Immature natural killer cell (primary cell): Measurements from ENCODE around the gene TGFA. TPM values are rescaled to one million over a fixed set of nuclear protein-coding genes. Genes with fewer than 3 reads are reported as not detected.

ENCODE experiments used
- DNase-seq, 3 donors: peaks; one replicate each; pipeline ENCODE4 v3.0.0; 2022; ENCODE audit warnings: mixed read lengths in 1 of 3
- H3K27ac Mint-ChIP-seq, 6 donors: one replicate each; pipeline ENCODE4 v1.8.0; 2020; ENCODE audit warnings: mixed read lengths in 6 of 6, mild to moderate bottlenecking in 5 of 6, inconsistent platforms in 4 of 6, moderate library complexity in 3 of 6
- H3K27me3 Mint-ChIP-seq, 3 donors: one replicate each; pipeline ENCODE4 v1.8.0; 2020 to 2021; ENCODE audit warnings: low read depth in 3 of 3, mild to moderate bottlenecking in 3 of 3, mixed read lengths in 3 of 3, moderate library complexity in 3 of 3, inconsistent platforms in 1 of 3
- H3K36me3 Mint-ChIP-seq, 3 donors: one replicate each; pipeline ENCODE4 v1.8.0; 2020; ENCODE audit warnings: mixed read lengths in 3 of 3, inconsistent platforms in 2 of 3, mild to moderate bottlenecking in 2 of 3
- H3K4me1 Mint-ChIP-seq, 2 donors: one replicate each; pipeline ENCODE4 v1.8.0; 2020; ENCODE audit warnings: inconsistent platforms in 2 of 2, mild to moderate bottlenecking in 2 of 2, mixed read lengths in 2 of 2, moderate library complexity in 1 of 2
- H3K4me3 Mint-ChIP-seq, 5 donors: one replicate each; pipeline ENCODE4 v1.8.0; 2020; ENCODE audit warnings: mild to moderate bottlenecking in 5 of 5, mixed read lengths in 5 of 5, inconsistent platforms in 3 of 5, moderate library complexity in 3 of 5
- H3K9me3 Mint-ChIP-seq, 6 donors: one replicate each; pipeline ENCODE4 v1.8.0; 2020; ENCODE audit warnings: mild to moderate bottlenecking in 6 of 6, mixed read lengths in 6 of 6, inconsistent platforms in 4 of 6, moderate library complexity in 3 of 6
- polyA plus RNA-seq, 3 donors: library from polyadenylated mRNA; unstranded; fragments of 300-500 nt; fragmentation: Illumina TruSeq; gene quantifications; one replicate each; pipeline ENCODE4 v1.2.3, GENCODE V29; 2021

The TGFA gene
- polyA plus RNA-seq, 3 donors from 2014 or later = 2.1 to 5.5 (median 2.6) TPM

DNA sequence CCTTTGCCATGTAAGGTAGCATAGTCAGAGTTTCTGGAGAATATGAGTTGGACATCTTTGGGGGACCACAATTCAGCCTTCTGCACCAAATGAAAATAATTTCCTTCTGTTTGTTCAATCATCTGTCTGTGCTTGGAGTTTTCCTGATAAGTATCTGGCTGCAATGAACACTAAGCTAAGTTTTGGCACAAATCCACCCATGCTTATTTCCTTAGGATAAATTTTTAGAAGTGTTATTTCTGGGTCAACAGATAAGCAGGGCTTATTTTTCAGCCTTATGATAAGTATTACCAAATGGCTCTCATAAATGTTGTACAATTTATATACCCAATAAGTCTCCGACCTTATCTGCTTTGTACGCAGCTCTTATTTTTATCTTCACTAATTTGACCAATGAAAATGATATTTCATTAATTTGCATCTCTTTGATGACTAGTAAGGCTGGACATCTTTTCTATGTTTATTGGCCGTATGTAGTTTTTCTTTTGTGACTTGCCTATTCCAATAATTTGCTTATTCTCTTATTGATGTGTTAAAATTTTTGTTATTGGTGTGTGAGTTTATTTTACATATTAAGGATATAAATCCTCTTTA, 59.2 kb downstream of the TGFA start:
- H3K27me3 Mint-ChIP-seq = peaks cover 0 to 3% (median 2%) of the 10 kb centered on the region in 3 donors
- H3K9me3 Mint-ChIP-seq = no peaks in the 10 kb centered on the region
- no peak for DNase-seq
- no peak overlapping the region for H3K27ac Mint-ChIP-seq
- peaks cover 0 to 9% (median 4%) of the 10 kb centered on the region in 3 donors for H3K36me3 Mint-ChIP-seq
- H3K4me3 Mint-ChIP-seq = no peak overlapping the region
- H3K4me1 Mint-ChIP-seq = peaks cover 7% of the 10 kb centered on the region in 2 donors

- Mint-ChIP-seq H3K36me3 (peaks cover 0 to 4% (median 0%) of the 10 kb centered on the region in 3 donors), H3K9me3 (no peaks in the 10 kb centered on the region), H3K4me1 (no peaks in the 10 kb centered on the region), H3K4me3 (no peak overlapping the region), H3K27me3 (peaks cover 3 to 4% (median 3%) of the 10 kb centered on the region in 3 donors), H3K27ac (no peak overlapping the region)
- DNase-seq = no peak
These were observed 63.2 kb downstream of the TGFA start for GRCh38 chr2:70490381-70490780.

GRCh38 chr2:70489165-70489564, 64.5 kb downstream of the TGFA start:
- no peak overlapping the region for H3K4me3 Mint-ChIP-seq
- DNase-seq = no peak
- no peaks in the 10 kb centered on the region for H3K9me3 Mint-ChIP-seq
- no peaks in the 10 kb centered on the region for H3K4me1 Mint-ChIP-seq
- peaks cover 2 to 5% (median 3%) of the 10 kb centered on the region in 3 donors for H3K27me3 Mint-ChIP-seq
- H3K27ac Mint-ChIP-seq = no peak overlapping the region
- peaks cover 0 to 4% (median 0%) of the 10 kb centered on the region in 3 donors for H3K36me3 Mint-ChIP-seq

- Mint-ChIP-seq H3K27me3 (peaks cover 2 to 5% (median 2%) of the 10 kb centered on the region in 3 donors), H3K36me3 (peaks cover 0 to 8% (median 0%) of the 10 kb centered on the region in 3 donors), H3K27ac (no peak overlapping the region), H3K4me1 (no peaks in the 10 kb centered on the region), H3K9me3 (no peaks in the 10 kb centered on the region), H3K4me3 (no peak overlapping the region)
- no peak for DNase-seq
These were observed 69.5 kb downstream of the TGFA start for GRCh38 chr2:70484086-70484485.

GRCh38 chr2:70482401-70482800, 71.2 kb downstream of the TGFA start:
- H3K4me3 Mint-ChIP-seq = no peak overlapping the region
- no peak for DNase-seq
- peaks cover 2 to 5% (median 2%) of the 10 kb centered on the region in 3 donors for H3K27me3 Mint-ChIP-seq
- no peaks in the 10 kb centered on the region for H3K9me3 Mint-ChIP-seq
- H3K27ac Mint-ChIP-seq = no peak overlapping the region
- peaks cover 0 to 8% (median 0%) of the 10 kb centered on the region in 3 donors for H3K36me3 Mint-ChIP-seq
- peaks cover 0 to 3% of the 10 kb centered on the region in 2 donors for H3K4me1 Mint-ChIP-seq

- H3K27me3 Mint-ChIP-seq = peaks cover 0 to 3% (median 2%) of the 10 kb centered on the region in 3 donors
- H3K36me3 Mint-ChIP-seq = peaks cover 0 to 8% (median 0%) of the 10 kb centered on the region in 3 donors
- no peak overlapping the region for H3K4me3 Mint-ChIP-seq
- no peak for DNase-seq
- no peaks in the 10 kb centered on the region for H3K9me3 Mint-ChIP-seq
- H3K4me1 Mint-ChIP-seq = peaks cover 17 to 22% of the 10 kb centered on the region in 2 donors
- H3K27ac Mint-ChIP-seq = peak overlapping the region in 1 of 6 donors; percentile 3
These were observed 73.2 kb downstream of the TGFA start for GRCh38 chr2:70480468-70480867.

- H3K36me3 Mint-ChIP-seq = peaks cover 0 to 8% (median 0%) of the 10 kb centered on the region in 3 donors
- peaks cover 0 to 3% (median 2%) of the 10 kb centered on the region in 3 donors for H3K27me3 Mint-ChIP-seq
- no peaks in the 10 kb centered on the region for H3K9me3 Mint-ChIP-seq
- no peak overlapping the region for H3K4me3 Mint-ChIP-seq
- no peak overlapping the region for H3K27ac Mint-ChIP-seq
- peaks cover 24 to 29% of the 10 kb centered on the region in 2 donors for H3K4me1 Mint-ChIP-seq
- no peak for DNase-seq
These were observed 73.8 kb downstream of the TGFA start for GRCh38 chr2:70479816-70480215.

GRCh38 chr2:70477441-70477844, 76.2 kb downstream of the TGFA start:
- Mint-ChIP-seq H3K36me3 (peaks cover 0 to 8% (median 0%) of the 10 kb centered on the region in 3 donors), H3K27ac (no peak overlapping the region), H3K9me3 (no peaks in the 10 kb centered on the region), H3K4me1 (peaks cover 47 to 52% of the 10 kb centered on the region in 2 donors), H3K27me3 (peaks cover 0 to 5% (median 0%) of the 10 kb centered on the region in 3 donors), H3K4me3 (no peak overlapping the region)
- DNase-seq = no peak

GRCh38 chr2:70475266-70475665, 78.4 kb downstream of the TGFA start:
- Mint-ChIP-seq H3K4me1 (peaks cover 69 to 74% of the 10 kb centered on the region in 2 donors), H3K9me3 (no peaks in the 10 kb centered on the region), H3K4me3 (peak overlapping the region; percentile 58 to 84 (median 71)), H3K27ac (peak overlapping the region; percentile 56 to 92 (median 85)), H3K36me3 (no peaks in the 10 kb centered on the region), H3K27me3 (peaks cover 0 to 4% (median 3%) of the 10 kb centered on the region in 3 donors)
- DNase-seq = peak; percentile 34 to 43 (median 36)

GRCh38 chr2:70474256-70474848, 79.3 kb downstream of the TGFA start:
- DNase-seq = no peak
- H3K27ac Mint-ChIP-seq = peak overlapping the region in 3 of 6 donors; percentile 6 to 79 (median 74)
- peaks cover 0 to 4% (median 3%) of the 10 kb centered on the region in 3 donors for H3K27me3 Mint-ChIP-seq
- peak overlapping the region in 4 of 5 donors; percentile 5 to 71 (median 40) for H3K4me3 Mint-ChIP-seq
- peaks cover 78 to 83% of the 10 kb centered on the region in 2 donors for H3K4me1 Mint-ChIP-seq
- no peaks in the 10 kb centered on the region for H3K36me3 Mint-ChIP-seq
- H3K9me3 Mint-ChIP-seq = no peaks in the 10 kb centered on the region

GRCh38 chr2:70473101-70473722, 80.4 kb downstream of the TGFA start:
- Mint-ChIP-seq H3K4me1 (peaks cover 87 to 95% of the 10 kb centered on the region in 2 donors), H3K9me3 (no peaks in the 10 kb centered on the region), H3K36me3 (no peaks in the 10 kb centered on the region), H3K4me3 (peak overlapping the region; percentile 26 to 52 (median 46)), H3K27me3 (peaks cover 0 to 4% (median 3%) of the 10 kb centered on the region in 3 donors), H3K27ac (peak overlapping the region; percentile 9 to 83 (median 74))
- peak in 2 of 3 donors; percentile 21 to 24 for DNase-seq

- H3K4me1 Mint-ChIP-seq = peaks cover 96 to 98% of the 10 kb centered on the region in 2 donors
- peak overlapping the region; percentile 9 to 83 (median 74) for H3K27ac Mint-ChIP-seq
- H3K36me3 Mint-ChIP-seq = no peaks in the 10 kb centered on the region
- peaks cover 1 to 4% (median 3%) of the 10 kb centered on the region in 3 donors for H3K27me3 Mint-ChIP-seq
- no peak for DNase-seq
- peak overlapping the region; percentile 6 to 50 (median 24) for H3K4me3 Mint-ChIP-seq
- H3K9me3 Mint-ChIP-seq = no peaks in the 10 kb centered on the region
These were observed 81.3 kb downstream of the TGFA start for GRCh38 chr2:70472221-70472890.

- peaks cover 85% of the 10 kb centered on the region in 2 donors for H3K4me1 Mint-ChIP-seq
- H3K27me3 Mint-ChIP-seq = peaks cover 1 to 6% (median 4%) of the 10 kb centered on the region in 3 donors
- H3K36me3 Mint-ChIP-seq = no peaks in the 10 kb centered on the region
- H3K9me3 Mint-ChIP-seq = no peaks in the 10 kb centered on the region
- H3K27ac Mint-ChIP-seq = peak overlapping the region; percentile 50 to 86 (median 62)
- DNase-seq = peak; percentile 14 to 29 (median 29)
- H3K4me3 Mint-ChIP-seq = peak overlapping the region; percentile 28 to 69 (median 58)
These were observed 82.5 kb downstream of the TGFA start for GRCh38 chr2:70471129-70471528.
